GM12878 (cell line): ENCODE data around the gene CALD1. TPM values are rescaled to one million over a fixed set of nuclear protein-coding genes. Genes with fewer than 3 reads are reported as not detected.

ENCODE experiments used
- ATAC-seq: fragments of 200-7000 bp; cut with Tn5 transposase; 3 replicates; pipeline ENCODE4 v1.9.1; 2020; ENCODE audit warnings: mild to moderate bottlenecking, moderate library complexity
- BruUV-seq: library from RNA; stranded (reverse); fragments of 400-500 nt; replicated peaks from 2 replicates; lab custom pipeline; 2021; lab: Mats Ljungman, UMichigan
- CTCF ChIA-PET: fragments of 300-600 bp; sonication (Branson Sonifier 250); formaldehyde crosslinking; extraction: SDS; loops from one replicate; lab custom pipeline; 2021; ENCODE audit warnings: inconsistent platforms; lab: Yijun Ruan, JAX
- POLR2A ChIA-PET: fragments of 350-600 bp; formaldehyde crosslinking; extraction: SDS; loops from one replicate; lab custom pipeline; 2021; ENCODE audit warnings: inconsistent platforms; lab: Charles Lee
- RAD21 ChIA-PET: fragments of 300-600 bp; sonication (Branson Sonifier 250); formaldehyde crosslinking; loops from one replicate; lab custom pipeline; 2023; ENCODE audit warnings: antibody characterized with exemption; ENCODE audit not compliant: unreplicated experiment; lab: Charles Lee
- SMC1A ChIA-PET: fragments of 300-600 bp; sonication (Branson Sonifier 250); formaldehyde crosslinking; loops from one replicate; lab custom pipeline; 2023; ENCODE audit not compliant: unreplicated experiment, uncharacterized antibody; lab: Charles Lee
- DNase-seq: peaks from one replicate; pipeline ENCODE4 v3.0.0-alpha.2; 2011; ENCODE audit warnings: low read depth, low spot score
- FAIRE-seq: peaks from 3 replicates; lab custom pipeline; 2011; peaks lifted over from hg19 to GRCh38; lab: Jason Lieb, UNC
- H2AFZ ChIP-seq: 2 replicates; pipeline ENCODE4 v1.6.0; 2011; ENCODE audit warnings: low read depth, low read length, control low read depth; ENCODE audit not compliant: control insufficient read depth
- H3K27ac ChIP-seq: 2 replicates; pipeline ENCODE4 v1.5.1; 2011; ENCODE audit warnings: control low read depth; ENCODE audit not compliant: control insufficient read depth, insufficient read depth
- H3K27me3 ChIP-seq, 2 experiments: replicated peaks in 1 of 2; 2 replicates each; pipeline versions ENCODE4 v1.6.0 to v1.6.1; 2011; ENCODE audit warnings: low read length in 1 of 2; ENCODE audit not compliant: control insufficient read depth in 2 of 2, insufficient read depth in 2 of 2
- H3K36me3 ChIP-seq, 2 experiments: 2 replicates each; pipeline ENCODE4 v1.5.1; 2011; ENCODE audit warnings: low read length in 1 of 2; ENCODE audit not compliant: control insufficient read depth in 2 of 2, insufficient read depth in 2 of 2
- H3K4me1 ChIP-seq: 2 replicates; pipeline ENCODE4 v1.6.1; 2011; ENCODE audit warnings: mild to moderate bottlenecking, low read length, moderate library complexity, mixed read lengths; ENCODE audit not compliant: control insufficient read depth, insufficient read depth
- H3K4me2 ChIP-seq: 2 replicates; pipeline ENCODE4 v1.6.0; 2011; ENCODE audit warnings: control low read depth; ENCODE audit not compliant: control insufficient read depth, insufficient read depth
- H3K4me3 ChIP-seq: fragments of 200-600 bp; sonication (generic); 2 replicates; pipeline ENCODE4 v1.5.1; 2016
- H3K79me2 ChIP-seq: 2 replicates; pipeline ENCODE4 v1.6.0; 2011; ENCODE audit warnings: low read length; ENCODE audit not compliant: control insufficient read depth, insufficient read depth
- H3K9ac ChIP-seq: 2 replicates; pipeline ENCODE4 v1.8.0; 2011; ENCODE audit warnings: low read length, control low read depth, mixed read lengths; ENCODE audit not compliant: control insufficient read depth, insufficient read depth
- H3K9me3 ChIP-seq: replicated peaks from 3 replicates; pipeline ENCODE4 v1.5.1; 2011; ENCODE audit warnings: mild to moderate bottlenecking, low read length; ENCODE audit not compliant: control insufficient read depth, insufficient read depth
- H4K20me1 ChIP-seq: 2 replicates; pipeline ENCODE4 v1.6.0; 2011; ENCODE audit not compliant: control insufficient read depth, insufficient read depth
- CBX5 ChIP-seq: sonication (generic); IDR thresholded peaks from 2 replicates; pipeline ENCODE4 v1.6.1; 2016; ENCODE audit warnings: low read depth, moderate library complexity, mild to moderate bottlenecking, inconsistent platforms
- FOS ChIP-seq: IDR thresholded peaks from 3 replicates; pipeline ENCODE4 v1.6.1; 2011; ENCODE audit warnings: borderline replicate concordance; ENCODE audit not compliant: insufficient read length; ENCODE audit errors: extremely low read depth
- GABPA ChIP-seq: IDR thresholded peaks from 2 replicates; pipeline ENCODE4 v1.6.1; 2014; ENCODE audit warnings: antibody characterized with exemption, low read depth, mild to moderate bottlenecking, inconsistent platforms
- KAT2A ChIP-seq: conservative IDR thresholded peaks from 2 replicates; pipeline ENCODE4 v1.6.1; 2011; ENCODE audit warnings: low read depth, low read length; ENCODE audit not compliant: control insufficient read depth
- NFYB ChIP-seq: IDR thresholded peaks from 2 replicates; pipeline ENCODE4 v1.6.1; 2011; ENCODE audit warnings: low read depth, mild to moderate bottlenecking, low read length, improper control_type of control experiment, moderate library complexity; ENCODE audit not compliant: insufficient read depth
- NR2C2 ChIP-seq: IDR thresholded peaks from 2 replicates; pipeline ENCODE4 v1.6.1; 2011; ENCODE audit warnings: borderline replicate concordance, low read depth; ENCODE audit not compliant: control insufficient read depth, insufficient read length
- PAX8 ChIP-seq: fragments of 450-650 bp; IDR thresholded peaks from 2 replicates; pipeline ENCODE4 v1.6.1; 2017; ENCODE audit warnings: mild to moderate bottlenecking, moderate library complexity
- POLR2A ChIP-seq: IDR thresholded peaks from 2 replicates; pipeline ENCODE4 v1.6.1; 2011; ENCODE audit warnings: low read depth, mild to moderate bottlenecking, low read length
- POLR2AphosphoS5 ChIP-seq: IDR thresholded peaks from 2 replicates; pipeline ENCODE4 v1.6.1; 2011; ENCODE audit warnings: mild to moderate bottlenecking, low read length, inconsistent platforms
- PRDM15 ChIP-seq: fragments of 450-650 bp; formaldehyde crosslinking; IDR thresholded peaks from 2 replicates; pipeline ENCODE4 v1.4.0; 2020; ENCODE audit warnings: mild to moderate bottlenecking, moderate library complexity
- RAD51 ChIP-seq: fragments of 450-650 bp; IDR thresholded peaks from 2 replicates; pipeline ENCODE4 v1.6.1; 2016; ENCODE audit warnings: moderate library complexity, mild to moderate bottlenecking, inconsistent platforms
- RELA ChIP-seq: fragments of 450-650 bp; IDR thresholded peaks from 2 replicates; pipeline ENCODE4 v1.8.0; 2014; ENCODE audit warnings: borderline replicate concordance; ENCODE audit not compliant: partially characterized antibody
- REST ChIP-seq: IDR thresholded peaks from 2 replicates; pipeline ENCODE4 v1.6.1; 2012; ENCODE audit warnings: mild to moderate bottlenecking, low read depth, low read length
- SMARCA5 ChIP-seq: fragments of 450-650 bp; IDR thresholded peaks from 2 replicates; pipeline ENCODE4 v1.6.1; 2017; ENCODE audit warnings: mild to moderate bottlenecking
- WGBS: methylation state at CpG from one replicate; pipeline ENCODE4 v1.1.6; 2016; ENCODE audit warnings: low lambda C conversion rate; ENCODE audit not compliant: insufficient replicate concordance, insufficient coverage; ENCODE audit errors: missing lambda C conversion rate; 5-methylcytosine and 5-hydroxymethylcytosine counted together
- in situ Hi-C: fragments of 300-500 bp; cut with MboI; formaldehyde crosslinking; loops from 9 replicates; pipeline ENCODE4 v1.14.3; 2018; ENCODE audit warnings: mixed read lengths
- intact Hi-C: fragments of 100-400 bp; cut with micrococcal nuclease; formaldehyde crosslinking; loops from one replicate; pipeline ENCODE4 v1.14.2; 2022; ENCODE audit not compliant: unreplicated experiment
- polyA plus RNA-seq, 11 experiments: library from polyadenylated mRNA; depleted of rRNA in 4 of 11; unstranded in 6 of 11; stranded (reverse) in 5 of 11; fragments of >200 nt; fragmentation: Nextera tagmentation in 4 of 11; fragmentation: Illumina TruSeq in 1 of 11; extraction: Ambion mirVana in 4 of 11; extraction: Trizol in 1 of 11; gene quantifications; 1 replicate in 1 of 11; 2 replicates in 10 of 11; pipeline versions ENCODE4 v1.2.1 to v1.2.3, GENCODE V29; 2011 to 2016; ENCODE audit warnings: inconsistent platforms in 2 of 11, missing spikeins in 2 of 11, low read depth in 1 of 11
- total RNA-seq, 4 experiments: library from RNA; depleted of rRNA in 3 of 4; stranded (reverse); fragments of >200 nt in 3 of 4; fragmentation: Illumina TruSeq in 1 of 4; extraction: Trizol in 1 of 4; gene quantifications; 2 replicates each; pipeline versions ENCODE4 v1.2.1 to v1.2.3, GENCODE V29; 2013 to 2021
- TF ChIP-seq, protein P1 (sequence below): fragments of 450-650 bp; IDR thresholded peaks from 2 replicates; pipeline ENCODE4 v1.6.1; 2017; ENCODE audit warnings: low read depth, mild to moderate bottlenecking, moderate library complexity

CALD1 gene
- total and polyA plus RNA-seq, 10 of the 15 experiments (the other 5 are each of a cell fraction or from before 2014, with no cell fraction given) = 0.03 to 1.3 (median 0.22) TPM

GRCh38 chr7:134773164-134773563, 6.3 kb upstream of the CALD1 start:
- no peak for ATAC-seq
- CTCF ChIA-PET = no interaction called here
- RAD21 ChIA-PET = no interaction called here
- DNase-seq = no peak
- Histone ChIP-seq H3K79me2 (no peaks in the 10 kb centered on the region), H3K4me3 (no peak overlapping the region), H3K9me3 (no peaks in the 10 kb centered on the region), H3K36me3 (no peaks in the 10 kb centered on the region), H3K4me2 (no peak overlapping the region), H3K27ac (no peak overlapping the region), H3K9ac (no peak overlapping the region), H2AFZ (no peak overlapping the region), H3K27me3 (no peaks in the 10 kb centered on the region), H3K4me1 (no peaks in the 10 kb centered on the region), H4K20me1 (no peaks in the 10 kb centered on the region)
- intact Hi-C loops (no loop called here), in situ Hi-C loops (no loop called here)
- SMC1A ChIA-PET = no interaction called here
- 36% methylated on average over 4 of the region's 4 CpGs for WGBS
- FAIRE-seq = no peak
- POLR2A ChIA-PET = no interaction called here
- no TSS peak for BruUV-seq
- TF ChIP-seq FOS (no peak), RAD51 (no peak), KAT2A (no peak), RELA (no peak), REST (no peak), NFYB (no peak), GABPA (no peak), CBX5 (no peak), POLR2A (no peak), PRDM15 (CRISPR knock-in tag) (no peak), POLR2AphosphoS5 (no peak), PAX8 (no peak), SMARCA5 (no peak), NR2C2 (no peak)
- TF ChIP-seq, protein P1, sequence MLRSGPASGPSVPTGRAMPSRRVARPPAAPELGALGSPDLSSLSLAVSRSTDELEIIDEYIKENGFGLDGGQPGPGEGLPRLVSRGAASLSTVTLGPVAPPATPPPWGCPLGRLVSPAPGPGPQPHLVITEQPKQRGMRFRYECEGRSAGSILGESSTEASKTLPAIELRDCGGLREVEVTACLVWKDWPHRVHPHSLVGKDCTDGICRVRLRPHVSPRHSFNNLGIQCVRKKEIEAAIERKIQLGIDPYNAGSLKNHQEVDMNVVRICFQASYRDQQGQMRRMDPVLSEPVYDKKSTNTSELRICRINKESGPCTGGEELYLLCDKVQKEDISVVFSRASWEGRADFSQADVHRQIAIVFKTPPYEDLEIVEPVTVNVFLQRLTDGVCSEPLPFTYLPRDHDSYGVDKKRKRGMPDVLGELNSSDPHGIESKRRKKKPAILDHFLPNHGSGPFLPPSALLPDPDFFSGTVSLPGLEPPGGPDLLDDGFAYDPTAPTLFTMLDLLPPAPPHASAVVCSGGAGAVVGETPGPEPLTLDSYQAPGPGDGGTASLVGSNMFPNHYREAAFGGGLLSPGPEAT = no peak
